Lung (tissue), 12 donors: ENCODE data around the gene ERFL. TPM values are rescaled to one million over a fixed set of nuclear protein-coding genes. Genes with fewer than 3 reads are reported as not detected.

Source experiments
- ATAC-seq: fragments of 200-7000 bp; cut with Tn5 transposase; one replicate; pipeline ENCODE4 v1.9.1; 2020; ENCODE audit warnings: moderate number of reproducible peaks; ENCODE audit not compliant: insufficient read depth, low FRiP score
- DNase-seq, 3 donors: peaks; one replicate each; pipeline ENCODE4 v3.0.0-alpha.2; 2013 to 2017
- H3K27ac ChIP-seq, 2 donors: one replicate each; pipeline ENCODE4 v1.5.1; 2013; ENCODE audit warnings: mild to moderate bottlenecking in 2 of 2, moderate library complexity in 2 of 2, control low read depth in 1 of 2, inconsistent platforms in 1 of 2, low read depth in 1 of 2, low read length in 1 of 2
- H3K27me3 ChIP-seq, 3 donors: one replicate each; pipeline ENCODE4 v1.5.1; 2013; ENCODE audit warnings: low read length in 2 of 3; ENCODE audit not compliant: control insufficient read depth in 3 of 3, insufficient read depth in 3 of 3
- H3K36me3 ChIP-seq, 4 donors: one replicate each; pipeline ENCODE4 v1.5.1; 2013; ENCODE audit warnings: low read length in 4 of 4, mild to moderate bottlenecking in 1 of 4, moderate library complexity in 1 of 4; ENCODE audit not compliant: control insufficient read depth in 4 of 4, insufficient read depth in 4 of 4
- H3K4me1 ChIP-seq, 5 donors: one replicate each; pipeline ENCODE4 v1.5.1; 2013; ENCODE audit warnings: low read length in 5 of 5, mild to moderate bottlenecking in 2 of 5, moderate library complexity in 1 of 5; ENCODE audit not compliant: control insufficient read depth in 5 of 5, insufficient read depth in 5 of 5
- H3K4me3 ChIP-seq: one replicate; pipeline ENCODE4 v1.5.1; 2013; ENCODE audit warnings: mild to moderate bottlenecking, control low read depth, moderate library complexity
- H3K9ac ChIP-seq, 2 donors: one replicate each; pipeline ENCODE4 v1.5.1; 2013; ENCODE audit warnings: low read length in 2 of 2, control low read depth in 1 of 2; ENCODE audit not compliant: insufficient read depth in 1 of 2
- H3K9me3 ChIP-seq, 4 donors: one replicate each; pipeline ENCODE4 v1.5.1; 2013; ENCODE audit warnings: low read length in 3 of 4, mild to moderate bottlenecking in 1 of 4, moderate library complexity in 1 of 4; ENCODE audit not compliant: control insufficient read depth in 4 of 4, insufficient read depth in 3 of 4
- CTCF ChIP-seq: IDR thresholded peaks from 2 replicates; pipeline ENCODE4 v1.5.1; 2012; ENCODE audit warnings: mild to moderate bottlenecking; ENCODE audit errors: control extremely low read depth, extremely low read depth
- WGBS, 2 donors: extraction: QIAGEN DNeasy Blood & Tissue Kit; methylation state at CpG; one replicate each; pipeline ENCODE4 v1.1.7; 2013; 5-methylcytosine and 5-hydroxymethylcytosine counted together
- polyA plus RNA-seq, 2 donors: library from polyadenylated mRNA; stranded (reverse); fragments of 200-250 nt; gene quantifications; one replicate each; pipeline ENCODE4 v1.2.1, GENCODE V29; 2013
- total RNA-seq, 2 donors: library from RNA; depleted of rRNA in 1 of 2; stranded (reverse); fragments of >200 nt in 1 of 2; gene quantifications; one replicate each; pipeline ENCODE4 v1.2.1, GENCODE V29; 2014 to 2021
- donor health status: control.
- donor health status: control.
- donor health status: Bipolar disorder and iron deficiency.
- donor health status: healthy.
- donor health status: DM: yes; HTN: yes; CAD: no.

ERFL gene
- total and polyA plus RNA-seq, 4 donors: 0.16 to 0.67 (median 0.37) TPM; not detected in 1

- peaks cover 5 to 76% (median 34%) of the 10 kb centered on the region in 4 donors for H3K36me3 ChIP-seq
- peaks cover 0 to 5% (median 0%) of the 10 kb centered on the region in 5 donors for H3K4me1 ChIP-seq
- ATAC-seq (no peak), DNase-seq (no peak)
- H3K9ac ChIP-seq: no peak overlapping the region
- WGBS, 2 donors: 77 to 91% methylated on average over 19 of the region's 19 CpGs
- no peak for TF ChIP-seq CTCF
- H3K9me3 ChIP-seq: peaks cover 0 to 2% (median 0%) of the 10 kb centered on the region in 4 donors
- peak overlapping the region in 1 of 2 donors; percentile 43 for H3K27ac ChIP-seq
- H3K4me3 ChIP-seq: no peak overlapping the region
- H3K27me3 ChIP-seq: no peaks in the 10 kb centered on the region
These were observed 24.9 kb downstream of the ERFL start for GRCh38 chr19:41903193-41903953.

- Histone ChIP-seq H3K4me3 (no peak overlapping the region), H3K9ac (no peak overlapping the region), H3K9me3 (peaks cover 0 to 2% (median 0%) of the 10 kb centered on the region in 4 donors), H3K27me3 (no peaks in the 10 kb centered on the region), H3K4me1 (peaks cover 0 to 5% (median 0%) of the 10 kb centered on the region in 5 donors), H3K36me3 (peaks cover 5 to 81% (median 34%) of the 10 kb centered on the region in 4 donors), H3K27ac (no peak overlapping the region)
- no peak for TF ChIP-seq CTCF
- DNase-seq: no peak
- 94 to 98% methylated on average over 17 of the region's 17 CpGs for WGBS, 2 donors
- no peak for ATAC-seq
These were observed 25.7 kb downstream of the ERFL start for GRCh38 chr19:41902594-41902993.

GRCh38 chr19:41901707-41902360 lies 26.4 kb downstream of the ERFL start:
- no peak overlapping the region for H3K4me3 ChIP-seq
- H3K9me3 ChIP-seq: peaks cover 0 to 2% (median 0%) of the 10 kb centered on the region in 4 donors
- H3K27ac ChIP-seq: no peak overlapping the region
- TF ChIP-seq CTCF: no peak
- WGBS, 2 donors: 95% methylated on average over 21 of the region's 21 CpGs
- no peak for DNase-seq
- peaks cover 0 to 6% (median 0%) of the 10 kb centered on the region in 5 donors for H3K4me1 ChIP-seq
- H3K9ac ChIP-seq: no peak overlapping the region
- H3K36me3 ChIP-seq: peaks cover 5 to 81% (median 32%) of the 10 kb centered on the region in 4 donors
- no peaks in the 10 kb centered on the region for H3K27me3 ChIP-seq
- no peak for ATAC-seq
